Ovary (tissue), 9 donors: ENCODE results near the gene TMEM156. TPM values are rescaled to one million over a fixed set of nuclear protein-coding genes. Genes with fewer than 3 reads are reported as not detected.
A peak's percentile ranks its signal among the peaks of the same experiment; 100 is the strongest.
"Not testable (repeated sequence)": the region's sequence is repeated elsewhere in the genome, so short reads cannot be mapped to it uniquely, and the experiment has no call there.

Source experiments
- DNase-seq, 5 donors: peaks; one replicate each; pipeline ENCODE4 v3.0.0-alpha.2; 2019 to 2020
- H3K27ac ChIP-seq, 2 donors: fragments of 200-600 bp; one replicate each; pipeline versions ENCODE4 v1.5.1 to v1.8.0; 2019 to 2022
- H3K27me3 ChIP-seq: fragments of 200-600 bp; one replicate; pipeline ENCODE4 v1.8.0; 2022
- H3K36me3 ChIP-seq: fragments of 200-600 bp; sonication (generic); one replicate; pipeline ENCODE4 v1.5.1; 2019
- H3K4me1 ChIP-seq: one replicate; pipeline ENCODE4 v1.8.1; 2013; ENCODE audit warnings: mild to moderate bottlenecking, moderate library complexity; ENCODE audit not compliant: insufficient read depth
- H3K4me3 ChIP-seq: fragments of 200-600 bp; sonication (generic); one replicate; pipeline ENCODE4 v1.5.1; 2017
- H3K9me3 ChIP-seq, 2 donors: fragments of 200-600 bp in 1 of 2; sonication (generic) in 1 of 2; one replicate each; pipeline versions ENCODE4 v1.5.1 to v1.8.1; 2013 to 2019; ENCODE audit warnings: mild to moderate bottlenecking in 1 of 2, moderate library complexity in 1 of 2
- EP300 ChIP-seq: sonication (generic); formaldehyde crosslinking; IDR thresholded peaks from one replicate; pipeline ENCODE4 v1.6.1; 2017; ENCODE audit warnings: antibody characterized with exemption
- POLR2A ChIP-seq: fragments of 450-650 bp; IDR thresholded peaks from one replicate; pipeline ENCODE4 v1.6.1; 2017; ENCODE audit warnings: antibody characterized with exemption, mild to moderate bottlenecking, moderate library complexity
- WGBS, 3 donors: extraction: QIAGEN DNeasy Blood & Tissue Kit in 1 of 3; methylation state at CpG; one replicate each; pipeline versions ENCODE4 v1.1.5 to v1.1.7; 2013 to 2017; 5-methylcytosine and 5-hydroxymethylcytosine counted together
- intact Hi-C, 4 donors: fragments of 100-400 bp; cut with DNase I; formaldehyde crosslinking; loops; one replicate each; pipeline versions ENCODE4 v1.11.0 to v1.15.1; 2022 to 2023
- polyA plus RNA-seq, 2 donors: library from polyadenylated mRNA; stranded (reverse); fragments of 200-250 nt in 1 of 2; fragments of 350-450 nt in 1 of 2; fragmentation: Illumina TruSeq in 1 of 2; extraction: RNeasy Lipid Tissue Mini Kit (QIAGEN cat#74804) in 1 of 2; gene quantifications; one replicate each; pipeline ENCODE4 v1.2.3, GENCODE V29; 2013 to 2014
- total RNA-seq, 7 donors: library from RNA; depleted of rRNA in 2 of 7; stranded (reverse); fragments of >200 nt in 2 of 7; fragmentation: NEBNext Ultra II Directional in 3 of 7; extraction: Animal tissue kit (Norgen Biotek cat#: 25700) in 3 of 7; gene quantifications; one replicate each; pipeline versions ENCODE4 v1.1.0 to v1.2.4, GENCODE V29; 2016 to 2023
- TF ChIP-seq, protein P1 (sequence below), 3 donors: fragments of 450-650 bp in 2 of 3; fragments of 200-600 bp in 1 of 3; IDR thresholded peaks; one replicate each; pipeline versions ENCODE4 v1.5.1 to v1.8.0; 2016 to 2022; ENCODE audit warnings: antibody characterized with exemption in 3 of 3, mild to moderate bottlenecking in 1 of 3
- donor health status: DM: no; HTN: no; CAD: no; lungs with moderate emphysema.
- donor health status: DM: no; HTN: no; CAD: no.
- donor health status: Bipolar disorder and iron deficiency.
- donor health status: DM: yes; HTN: yes; CAD: no.
- donor health status: DM: no; HTN: no; CAD: no.
- donor health status: DM: yes; HTN: yes; CAD: no.

TMEM156 gene
- total and polyA plus RNA-seq, 9 donors: 0.04 to 1.5 (median 0.35) TPM; not detected in 3

DNA sequence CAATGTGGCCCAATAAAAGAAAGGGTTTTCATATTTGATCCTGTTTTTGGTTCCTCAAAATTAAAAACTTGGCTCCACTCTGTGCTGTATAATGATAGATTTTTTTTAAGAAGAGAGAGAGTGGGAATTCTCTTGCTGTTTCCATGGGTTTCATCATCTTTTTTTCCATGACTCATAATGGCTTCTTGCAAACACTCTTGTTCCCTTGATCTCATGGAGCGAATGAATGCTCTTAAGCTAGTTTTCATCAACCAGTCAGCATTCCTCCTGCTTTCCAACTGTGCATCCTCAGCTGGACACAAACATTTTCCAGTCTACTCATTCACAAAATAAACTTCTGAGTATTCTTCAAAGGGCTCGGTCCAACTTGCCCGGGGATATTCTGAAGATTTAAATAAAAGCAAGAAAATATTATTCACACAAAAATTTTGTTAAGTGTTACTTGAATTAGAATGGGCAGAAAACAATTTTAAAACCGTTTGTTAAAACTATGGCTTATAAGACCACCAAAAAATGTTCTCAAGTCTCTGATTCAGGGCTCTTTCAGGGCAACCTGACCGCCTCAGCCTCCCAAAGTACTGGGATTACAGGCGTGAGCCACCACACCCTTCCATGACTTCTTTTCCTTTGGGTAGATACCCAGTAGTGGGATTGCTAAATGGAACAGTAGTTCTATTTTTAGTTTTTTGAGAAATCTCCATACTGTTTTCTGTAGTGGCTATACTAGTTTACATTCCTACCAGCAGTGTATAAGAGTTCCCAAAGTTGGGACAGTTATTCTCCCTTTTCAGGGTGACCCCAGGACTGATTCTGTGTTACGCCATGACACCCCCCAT lies 64.7 kb downstream of the TMEM156 start:
- Histone ChIP-seq H3K4me3 (no peak overlapping the region), H3K4me1 (no peaks in the 10 kb centered on the region), H3K27me3 (no peaks in the 10 kb centered on the region), H3K9me3 (no peaks in the 10 kb centered on the region), H3K36me3 (no peaks in the 10 kb centered on the region), H3K27ac (no peak overlapping the region)
- DNase-seq: peak in 1 of 5 donors; percentile 35
- intact Hi-C loops: no loop called here
- 66 to 73% (median 66%) methylated on average over 7 of the region's 7 CpGs for WGBS, 3 donors
- TF ChIP-seq EP300 (no peak), POLR2A (no peak)
- TF ChIP-seq, protein P1, sequence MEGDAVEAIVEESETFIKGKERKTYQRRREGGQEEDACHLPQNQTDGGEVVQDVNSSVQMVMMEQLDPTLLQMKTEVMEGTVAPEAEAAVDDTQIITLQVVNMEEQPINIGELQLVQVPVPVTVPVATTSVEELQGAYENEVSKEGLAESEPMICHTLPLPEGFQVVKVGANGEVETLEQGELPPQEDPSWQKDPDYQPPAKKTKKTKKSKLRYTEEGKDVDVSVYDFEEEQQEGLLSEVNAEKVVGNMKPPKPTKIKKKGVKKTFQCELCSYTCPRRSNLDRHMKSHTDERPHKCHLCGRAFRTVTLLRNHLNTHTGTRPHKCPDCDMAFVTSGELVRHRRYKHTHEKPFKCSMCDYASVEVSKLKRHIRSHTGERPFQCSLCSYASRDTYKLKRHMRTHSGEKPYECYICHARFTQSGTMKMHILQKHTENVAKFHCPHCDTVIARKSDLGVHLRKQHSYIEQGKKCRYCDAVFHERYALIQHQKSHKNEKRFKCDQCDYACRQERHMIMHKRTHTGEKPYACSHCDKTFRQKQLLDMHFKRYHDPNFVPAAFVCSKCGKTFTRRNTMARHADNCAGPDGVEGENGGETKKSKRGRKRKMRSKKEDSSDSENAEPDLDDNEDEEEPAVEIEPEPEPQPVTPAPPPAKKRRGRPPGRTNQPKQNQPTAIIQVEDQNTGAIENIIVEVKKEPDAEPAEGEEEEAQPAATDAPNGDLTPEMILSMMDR (IDR thresholded peaks at IDR 0.05): no peak

DNA sequence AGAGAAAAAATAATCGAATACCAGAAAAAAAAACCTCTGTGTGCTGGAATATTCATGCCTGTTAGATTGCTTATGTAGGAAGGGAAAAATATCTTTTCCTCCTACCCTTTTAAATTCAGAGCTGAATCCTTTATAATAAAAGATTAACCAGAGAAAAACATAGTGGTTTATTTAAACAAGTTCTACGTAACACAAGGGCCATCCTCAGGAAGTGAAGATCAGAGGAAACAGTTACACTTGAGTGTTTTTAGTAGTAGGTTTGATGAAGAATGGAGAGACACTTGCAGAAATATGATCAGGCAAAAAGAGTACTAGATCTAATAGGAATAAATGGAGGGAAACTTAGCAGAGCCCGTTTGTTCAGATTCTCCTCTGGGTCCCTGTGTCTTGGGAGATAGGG lies 66.3 kb downstream of the TMEM156 start:
- DNase-seq: no peak
- TF ChIP-seq EP300: no peak
- Histone ChIP-seq H3K27ac (no peak overlapping the region), H3K36me3 (no peaks in the 10 kb centered on the region), H3K4me3 (no peak overlapping the region), H3K27me3 (no peaks in the 10 kb centered on the region), H3K9me3 (no peaks in the 10 kb centered on the region), H3K4me1 (no peaks in the 10 kb centered on the region)
- WGBS, 3 donors: 75 to 86% (median 77%) methylated on average over 3 of the region's 3 CpGs
- intact Hi-C loops: no loop called here

DNA sequence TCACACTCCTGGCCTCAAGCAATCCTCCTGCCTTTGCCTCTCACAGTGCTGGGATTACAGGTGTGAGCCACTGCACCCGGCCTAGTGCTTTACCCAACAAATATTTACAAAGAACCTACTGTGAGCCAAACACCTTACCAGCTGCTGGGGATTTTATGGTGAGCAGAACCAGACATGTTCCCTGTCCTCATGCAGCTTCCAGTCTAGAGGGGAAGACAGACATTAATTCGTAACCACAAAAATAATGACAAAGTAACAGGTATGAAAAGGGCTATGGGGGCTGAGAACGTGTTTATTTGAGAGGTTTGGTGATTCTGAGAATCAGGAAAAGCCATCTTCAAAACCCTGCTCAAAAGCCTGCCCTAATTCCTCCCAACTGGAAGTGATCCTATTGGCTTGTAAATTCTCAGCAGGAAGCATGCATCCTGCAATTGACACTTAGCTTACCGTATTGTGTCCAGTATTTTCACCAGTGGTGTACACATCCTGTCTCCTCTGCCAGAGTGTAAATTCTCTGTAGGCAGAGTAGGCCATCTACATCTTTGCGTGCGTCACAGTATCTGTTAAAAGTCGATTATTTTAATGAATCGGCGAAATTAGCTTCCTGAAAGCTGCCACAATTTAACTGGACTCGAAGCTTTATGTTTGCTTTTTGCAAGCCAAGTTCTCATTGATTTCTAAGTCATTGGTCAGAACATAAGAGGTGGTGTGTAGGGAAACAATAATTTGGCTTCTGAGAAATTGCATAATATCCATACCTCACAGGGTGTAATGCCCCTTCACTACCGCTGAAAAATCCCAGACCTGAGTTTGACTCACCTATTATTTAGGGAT lies 67.0 kb downstream of the TMEM156 start:
- Histone ChIP-seq H3K9me3 (no peaks in the 10 kb centered on the region), H3K36me3 (no peaks in the 10 kb centered on the region), H3K4me3 (no peak overlapping the region), H3K4me1 (no peaks in the 10 kb centered on the region), H3K27me3 (no peaks in the 10 kb centered on the region), H3K27ac (no peak overlapping the region)
- DNase-seq: no peak
- TF ChIP-seq POLR2A (no peak), EP300 (no peak)
- TF ChIP-seq, protein P1 (IDR thresholded peaks at IDR 0.05): no peak
- intact Hi-C loops: no loop called here
- 90 to 95% (median 94%) methylated on average over 11 of the region's 11 CpGs for WGBS, 3 donors

DNA sequence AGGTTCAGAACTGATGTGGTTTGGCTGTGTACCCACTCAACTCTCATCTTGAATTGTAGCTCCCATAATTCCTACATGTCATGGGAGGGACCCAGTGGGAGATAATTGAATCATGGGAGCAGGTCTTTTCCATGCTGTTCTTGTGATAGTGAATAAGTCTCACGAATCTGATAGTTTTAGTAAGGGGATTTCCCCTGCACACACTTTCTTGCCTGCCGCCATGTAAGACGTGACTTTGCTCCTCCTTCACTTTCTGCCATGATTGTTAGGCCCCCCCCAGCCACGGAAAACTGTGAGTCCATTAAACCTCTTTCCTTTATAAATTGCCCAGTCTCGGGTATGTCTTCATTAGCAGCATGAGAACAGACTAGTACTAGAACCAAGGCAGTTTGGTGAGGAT lies 73.0 kb downstream of the TMEM156 start:
- H3K9me3 ChIP-seq, H3K4me3 ChIP-seq, H3K4me1 ChIP-seq, intact Hi-C loops, DNase-seq, H3K36me3 ChIP-seq, H3K27ac ChIP-seq, H3K27me3 ChIP-seq: not testable (repeated sequence)
- WGBS, 3 donors: 90 to 96% (median 90%) methylated on average over 5 of the region's 5 CpGs

DNA sequence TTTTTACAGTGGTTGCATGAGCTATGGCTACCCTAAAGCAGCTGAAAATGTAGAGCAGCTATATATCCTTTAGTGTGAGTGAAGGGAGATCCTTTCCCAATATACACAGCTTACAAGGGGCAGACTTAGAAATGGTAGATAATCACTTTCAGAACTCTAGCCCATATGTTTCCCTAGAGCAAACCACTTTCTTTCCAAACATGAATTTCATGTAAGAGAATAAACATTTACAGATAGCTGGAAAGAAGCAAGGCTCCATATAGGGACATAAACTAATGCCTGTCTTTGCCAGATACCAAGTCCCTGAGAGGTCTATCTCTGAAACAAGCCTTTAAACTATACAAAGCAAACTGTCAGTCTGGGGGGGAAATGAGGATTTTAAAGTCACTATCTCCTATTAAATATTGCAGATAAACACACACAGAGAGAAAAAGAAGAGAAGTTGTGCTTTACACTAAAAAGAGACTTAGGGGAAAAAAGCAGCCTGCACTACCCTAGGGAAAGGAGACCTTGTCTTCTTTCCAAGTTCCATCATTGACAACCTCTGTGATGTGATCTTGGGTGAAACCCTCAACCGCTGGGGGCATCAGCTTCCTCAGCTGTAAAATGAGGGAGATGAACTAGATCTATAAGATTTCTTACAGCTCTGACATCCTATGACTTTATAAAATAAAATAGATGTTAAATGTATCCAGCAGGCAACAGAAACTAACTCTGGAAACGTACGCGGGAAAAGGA lies 73.6 kb downstream of the TMEM156 start:
- Histone ChIP-seq H3K36me3 (no peaks in the 10 kb centered on the region), H3K4me3 (no peak overlapping the region), H3K27me3 (no peaks in the 10 kb centered on the region), H3K9me3 (no peaks in the 10 kb centered on the region), H3K27ac (no peak overlapping the region), H3K4me1 (no peaks in the 10 kb centered on the region)
- intact Hi-C loops: no loop called here
- WGBS, 3 donors: 93 to 94% (median 94%) methylated on average over 4 of the region's 4 CpGs
- no peak for DNase-seq
- TF ChIP-seq, protein P1 (IDR thresholded peaks at IDR 0.05): no peak
- TF ChIP-seq EP300: no peak
- no peak for TF ChIP-seq POLR2A
